HUES48 (cell line): Measurements from ENCODE around the gene SCMH1.
A peak's percentile ranks its signal among the peaks of the same experiment; 100 is the strongest.

Source experiments
- H3K27ac ChIP-seq: one replicate; pipeline ENCODE4 v1.7.0; 2013; ENCODE audit warnings: low read depth, low read length, inconsistent platforms
- H3K27me3 ChIP-seq: 2 replicates; pipeline ENCODE4 v1.6.1; 2013; ENCODE audit warnings: mild to moderate bottlenecking, low read length; ENCODE audit not compliant: control insufficient read depth, insufficient read depth
- H3K36me3 ChIP-seq: 2 replicates; pipeline ENCODE4 v1.6.1; 2013; ENCODE audit warnings: low read length; ENCODE audit not compliant: control insufficient read depth, insufficient read depth
- H3K4me1 ChIP-seq: 2 replicates; pipeline ENCODE4 v1.6.1; 2013; ENCODE audit warnings: mild to moderate bottlenecking, low read length; ENCODE audit not compliant: control insufficient read depth, insufficient read depth
- H3K4me3 ChIP-seq: 2 replicates; pipeline ENCODE4 v1.5.1; 2013; ENCODE audit warnings: mild to moderate bottlenecking, low read depth, low read length
- H3K9ac ChIP-seq: 2 replicates; pipeline ENCODE4 v1.6.1; 2013; ENCODE audit warnings: mild to moderate bottlenecking, low read depth, low read length, moderate library complexity
- H3K9me3 ChIP-seq: 2 replicates; pipeline ENCODE4 v1.6.1; 2013; ENCODE audit warnings: low read length; ENCODE audit not compliant: control insufficient read depth, insufficient read depth

Gene SCMH1

DNA sequence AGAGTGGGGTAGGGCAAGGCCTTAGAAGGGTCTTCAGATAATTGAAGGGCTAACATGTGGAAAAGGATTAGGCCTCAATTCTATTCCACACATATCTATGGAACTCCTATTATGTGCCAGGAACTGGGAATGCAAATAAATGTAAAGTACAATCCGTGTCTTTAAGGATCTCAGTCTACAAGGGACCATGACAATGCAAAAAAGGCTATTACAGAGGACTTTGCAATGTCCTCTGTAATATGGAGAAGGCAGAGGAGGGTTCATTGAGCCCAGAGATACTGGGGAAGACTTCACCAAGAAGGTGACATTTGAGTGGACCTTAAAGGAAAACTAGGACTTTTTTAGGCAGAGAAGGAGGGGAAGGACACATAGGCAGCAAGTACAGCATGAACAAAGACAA lies 4.5 kb upstream of the SCMH1 start:
- no peak overlapping the region for H3K9ac ChIP-seq
- no peak overlapping the region for H3K27ac ChIP-seq
- H3K4me1 ChIP-seq: peaks cover 4% of the 10 kb centered on the region; the same call in 1 of the 2 replicates
- H3K36me3 ChIP-seq: no peaks in the 10 kb centered on the region
- peaks cover 15% of the 10 kb centered on the region for H3K27me3 ChIP-seq
- H3K9me3 ChIP-seq: no peaks in the 10 kb centered on the region
- no peak overlapping the region for H3K4me3 ChIP-seq

- no peaks in the 10 kb centered on the region for H3K9me3 ChIP-seq
- peaks cover 15% of the 10 kb centered on the region for H3K27me3 ChIP-seq
- H3K27ac ChIP-seq: no peak overlapping the region
- H3K9ac ChIP-seq: no peak overlapping the region
- H3K36me3 ChIP-seq: no peaks in the 10 kb centered on the region
- peaks cover 8% of the 10 kb centered on the region for H3K4me1 ChIP-seq
- no peak overlapping the region for H3K4me3 ChIP-seq
Observed at GRCh38 chr1:41245659-41246058, 3.6 kb upstream of the SCMH1 start.

GRCh38 chr1:41243079-41243385 lies 926 bp upstream of the SCMH1 start:
- H3K27ac ChIP-seq: no peak overlapping the region

GRCh38 chr1:41242342-41243078 lies 404 bp upstream of the SCMH1 start:
- Histone ChIP-seq H3K9ac (peak overlapping the region; percentile 65; the same call in 1 of the 2 replicates), H3K4me1 (peaks cover 18% of the 10 kb centered on the region), H3K4me3 (peak overlapping the region; percentile 60), H3K27me3 (peaks cover 15% of the 10 kb centered on the region), H3K27ac (no peak overlapping the region), H3K36me3 (no peaks in the 10 kb centered on the region), H3K9me3 (no peaks in the 10 kb centered on the region)

More at GRCh38 chr1:41243079-41243385, 926 bp upstream of the SCMH1 start:
- no peaks in the 10 kb centered on the region for H3K36me3 ChIP-seq
- peak overlapping the region; percentile 60 for H3K4me3 ChIP-seq
- H3K9me3 ChIP-seq: no peaks in the 10 kb centered on the region
- H3K4me1 ChIP-seq: peaks cover 18% of the 10 kb centered on the region
- H3K9ac ChIP-seq: no peak overlapping the region
- H3K27me3 ChIP-seq: peaks cover 15% of the 10 kb centered on the region

DNA sequence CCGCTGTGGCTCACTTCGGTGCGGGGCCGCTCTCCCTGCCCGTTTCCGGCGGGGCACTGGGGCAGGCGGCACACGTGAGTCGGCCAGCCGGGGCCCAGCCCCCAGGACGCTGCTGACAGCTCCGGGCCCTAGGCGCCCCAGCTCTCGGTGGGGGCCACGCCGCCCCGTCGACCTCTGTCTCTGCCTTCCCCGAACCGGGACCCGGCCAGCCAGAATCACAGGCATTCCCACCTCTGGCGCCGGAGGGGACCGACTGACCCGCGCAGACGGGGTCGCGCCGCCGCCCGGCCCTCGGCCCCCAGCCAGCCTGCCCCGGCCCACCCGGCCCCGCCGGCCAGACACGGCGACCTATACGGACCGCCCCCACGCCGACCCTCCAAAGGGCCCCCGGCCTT lies 755 bp downstream of the SCMH1 start:
- no peak overlapping the region for H3K9ac ChIP-seq
- H3K36me3 ChIP-seq: no peaks in the 10 kb centered on the region
- H3K27ac ChIP-seq: peak overlapping the region; percentile 69
- peaks cover 15% of the 10 kb centered on the region for H3K27me3 ChIP-seq
- peaks cover 18% of the 10 kb centered on the region for H3K4me1 ChIP-seq
- H3K4me3 ChIP-seq: peak overlapping the region; percentile 80
- H3K9me3 ChIP-seq: no peaks in the 10 kb centered on the region

DNA sequence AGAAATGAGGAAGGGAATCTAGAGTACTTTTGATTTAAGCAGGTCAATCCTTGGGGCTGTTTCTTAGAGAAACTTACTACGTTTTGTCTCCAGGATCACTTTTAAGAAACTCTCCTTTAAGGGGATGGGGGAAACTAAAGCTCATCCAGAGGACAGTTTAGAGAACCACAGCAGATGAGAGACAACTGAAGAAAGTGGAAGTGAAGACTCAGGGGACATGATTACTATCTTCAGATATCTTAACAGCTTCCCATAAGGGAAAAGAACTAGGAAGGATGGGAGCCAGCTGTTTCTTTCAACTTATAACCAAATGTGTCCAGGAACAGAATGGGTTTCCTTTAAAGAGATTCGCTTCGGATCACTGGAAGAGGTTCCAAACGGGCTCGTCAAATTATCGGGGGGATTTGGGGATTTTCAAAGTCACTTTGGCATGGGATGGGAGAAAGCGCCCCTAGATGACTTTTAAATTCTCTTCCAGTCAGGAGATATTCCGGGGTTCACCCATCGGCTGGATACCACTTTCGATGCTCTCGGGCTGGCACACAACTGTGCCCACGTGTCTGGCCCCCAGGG lies 1.2 kb downstream of the SCMH1 start:
- no peak overlapping the region for H3K9ac ChIP-seq
- H3K9me3 ChIP-seq: no peaks in the 10 kb centered on the region
- peaks cover 18% of the 10 kb centered on the region for H3K4me1 ChIP-seq
- H3K27me3 ChIP-seq: peaks cover 15% of the 10 kb centered on the region
- H3K27ac ChIP-seq: no peak overlapping the region
- no peaks in the 10 kb centered on the region for H3K36me3 ChIP-seq
- peak overlapping the region; percentile 80 for H3K4me3 ChIP-seq

- Histone ChIP-seq H3K36me3 (no peaks in the 10 kb centered on the region), H3K4me1 (peaks cover 18% of the 10 kb centered on the region), H3K9me3 (no peaks in the 10 kb centered on the region), H3K4me3 (no peak overlapping the region), H3K9ac (no peak overlapping the region), H3K27ac (no peak overlapping the region), H3K27me3 (peaks cover 15% of the 10 kb centered on the region)
Observed at GRCh38 chr1:41239988-41240610, 2.0 kb downstream of the SCMH1 start.

GRCh38 chr1:41238311-41238988 lies 3.7 kb downstream of the SCMH1 start:
- no peak overlapping the region for H3K27ac ChIP-seq
- H3K4me3 ChIP-seq: no peak overlapping the region

DNA sequence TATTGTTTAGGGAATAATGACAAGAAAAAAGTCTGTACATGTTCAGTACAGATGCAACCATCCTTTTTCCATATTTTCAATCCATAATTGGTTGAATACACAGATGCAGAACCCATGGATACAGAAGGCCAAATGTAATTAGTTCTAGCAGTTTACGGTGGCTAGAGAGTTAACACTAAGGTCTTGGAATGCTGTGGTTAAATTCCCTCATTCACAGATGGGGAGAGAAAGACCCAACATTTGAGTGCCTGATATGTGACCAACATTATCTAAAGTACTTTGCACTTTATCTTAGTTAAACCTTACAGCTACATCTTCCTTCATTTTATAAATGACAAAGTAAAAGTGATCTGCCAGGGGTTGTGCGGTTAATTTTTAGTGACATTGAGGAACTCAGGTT lies 5.3 kb downstream of the SCMH1 start:
- Histone ChIP-seq H3K27me3 (no peaks in the 10 kb centered on the region; the same call in 1 of the 2 replicates), H3K4me3 (no peak overlapping the region), H3K36me3 (no peaks in the 10 kb centered on the region), H3K4me1 (peaks cover 14% of the 10 kb centered on the region), H3K9me3 (no peaks in the 10 kb centered on the region), H3K9ac (no peak overlapping the region), H3K27ac (no peak overlapping the region)

More at GRCh38 chr1:41238311-41238988, 3.7 kb downstream of the SCMH1 start:
- no peaks in the 10 kb centered on the region for H3K9me3 ChIP-seq
- H3K27me3 ChIP-seq: peaks cover 8% of the 10 kb centered on the region
- no peaks in the 10 kb centered on the region for H3K36me3 ChIP-seq
- H3K9ac ChIP-seq: no peak overlapping the region
- H3K4me1 ChIP-seq: peaks cover 18% of the 10 kb centered on the region

DNA sequence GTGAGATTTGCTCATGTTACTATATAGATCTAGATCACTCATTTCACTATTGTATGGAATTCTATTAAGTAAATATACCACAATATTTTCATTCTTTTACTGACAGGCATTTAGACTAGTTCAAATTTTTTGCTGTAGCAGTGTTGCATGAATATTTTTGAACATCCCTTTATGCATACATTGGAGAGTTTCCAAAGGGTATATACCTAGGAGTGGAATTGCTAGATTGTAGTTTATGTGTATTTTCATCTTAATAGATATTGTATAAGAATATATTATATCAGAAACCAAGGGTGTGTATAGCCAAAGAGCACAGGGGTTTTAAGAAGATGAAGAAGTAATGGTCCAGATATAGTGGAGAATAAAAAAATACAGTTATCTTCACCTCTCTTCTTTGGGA lies 6.2 kb downstream of the SCMH1 start:
- Histone ChIP-seq H3K36me3 (no peaks in the 10 kb centered on the region), H3K9me3 (no peaks in the 10 kb centered on the region), H3K27ac (no peak overlapping the region), H3K4me1 (peaks cover 12% of the 10 kb centered on the region), H3K27me3 (no peaks in the 10 kb centered on the region; the same call in 1 of the 2 replicates), H3K9ac (no peak overlapping the region), H3K4me3 (no peak overlapping the region)

GRCh38 chr1:41233708-41234107 lies 8.4 kb downstream of the SCMH1 start:
- Histone ChIP-seq H3K36me3 (no peaks in the 10 kb centered on the region), H3K9me3 (no peaks in the 10 kb centered on the region), H3K4me3 (no peak overlapping the region), H3K9ac (no peak overlapping the region), H3K27ac (no peak overlapping the region), H3K4me1 (0 out of 2 replicates have a peak, but pooled peaks cover 3% of the 10 kb centered on the region), H3K27me3 (no peaks in the 10 kb centered on the region)
